Endothelial cell of umbilical vein (primary cell): ENCODE measurements around the gene PRMT7.

Source experiments
- CTCF ChIP-seq, 2 donors: IDR thresholded peaks; 1 replicate in 1 of 2; 2 replicates in 1 of 2; pipeline ENCODE4 v1.5.1; 2011; ENCODE audit warnings: low read length in 2 of 2, mild to moderate bottlenecking in 2 of 2, moderate library complexity in 2 of 2, control low read depth in 1 of 2, inconsistent platforms in 1 of 2, low read depth in 1 of 2; ENCODE audit not compliant: insufficient read depth in 1 of 2; ENCODE audit errors: extremely low read depth in 1 of 2
- EZH2 ChIP-seq: IDR thresholded peaks from 2 replicates; pipeline ENCODE4 v1.6.1; 2012; ENCODE audit warnings: borderline replicate concordance, low read depth, mild to moderate bottlenecking, moderate library complexity, low read length, inconsistent platforms; ENCODE audit not compliant: severe bottlenecking
- FOS ChIP-seq: IDR thresholded peaks from 2 replicates; pipeline ENCODE4 v1.6.1; 2011; ENCODE audit warnings: mild to moderate bottlenecking, low read length, moderate library complexity, borderline replicate concordance; ENCODE audit not compliant: insufficient read depth
- JUN ChIP-seq: IDR thresholded peaks from 2 replicates; pipeline ENCODE4 v1.6.1; 2011; ENCODE audit warnings: borderline replicate concordance, low read depth; ENCODE audit not compliant: insufficient read length, insufficient read depth
- POLR2A ChIP-seq: IDR thresholded peaks from 2 replicates; pipeline ENCODE4 v1.6.1; 2012; ENCODE audit warnings: low read depth, mild to moderate bottlenecking, control low read depth, low read length
- POLR2AphosphoS5 ChIP-seq: IDR thresholded peaks from 2 replicates; pipeline ENCODE4 v1.6.1; 2012; ENCODE audit warnings: low read depth, mild to moderate bottlenecking, control low read depth, low read length, moderate library complexity; ENCODE audit not compliant: insufficient read depth

GRCh38 chr16:68386628-68387027 lies 75.8 kb downstream of the PRMT7 start:
- no peak for TF ChIP-seq CTCF (IDR thresholded peaks at IDR 0.05; ENCODE audit: extremely low read depth in 1 of 2, insufficient read depth in 1 of 2, low read depth in 1 of 2, low read length in 2 of 2)
- no peak for TF ChIP-seq POLR2A
- TF ChIP-seq POLR2AphosphoS5 = no peak
- TF ChIP-seq EZH2 = no peak
- no peak for TF ChIP-seq FOS
- TF ChIP-seq JUN = no peak
